ENCODE data around the gene MPND.

DNA sequence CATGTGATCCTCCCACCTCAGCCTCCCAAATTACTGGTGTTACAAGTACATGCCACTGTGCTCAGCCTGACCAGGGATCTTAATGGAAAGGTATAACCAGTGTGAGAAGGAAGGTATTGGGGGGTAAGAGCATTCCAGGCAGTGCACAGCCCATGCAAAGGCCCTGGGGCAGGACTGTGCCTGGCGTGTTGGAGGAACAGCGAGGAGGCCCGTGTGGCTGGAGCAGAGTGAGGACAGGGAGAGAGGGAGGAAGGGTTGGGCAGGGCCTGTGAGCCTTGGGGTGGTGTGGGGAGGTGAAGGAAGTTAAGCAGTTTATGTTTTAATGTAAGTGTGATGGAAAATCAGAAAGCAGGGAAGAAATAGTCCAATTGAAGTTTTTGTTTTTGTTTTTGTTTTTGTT, 42.8 kb upstream of the MPND start:
- TF ChIP-seq, protein P1, sequence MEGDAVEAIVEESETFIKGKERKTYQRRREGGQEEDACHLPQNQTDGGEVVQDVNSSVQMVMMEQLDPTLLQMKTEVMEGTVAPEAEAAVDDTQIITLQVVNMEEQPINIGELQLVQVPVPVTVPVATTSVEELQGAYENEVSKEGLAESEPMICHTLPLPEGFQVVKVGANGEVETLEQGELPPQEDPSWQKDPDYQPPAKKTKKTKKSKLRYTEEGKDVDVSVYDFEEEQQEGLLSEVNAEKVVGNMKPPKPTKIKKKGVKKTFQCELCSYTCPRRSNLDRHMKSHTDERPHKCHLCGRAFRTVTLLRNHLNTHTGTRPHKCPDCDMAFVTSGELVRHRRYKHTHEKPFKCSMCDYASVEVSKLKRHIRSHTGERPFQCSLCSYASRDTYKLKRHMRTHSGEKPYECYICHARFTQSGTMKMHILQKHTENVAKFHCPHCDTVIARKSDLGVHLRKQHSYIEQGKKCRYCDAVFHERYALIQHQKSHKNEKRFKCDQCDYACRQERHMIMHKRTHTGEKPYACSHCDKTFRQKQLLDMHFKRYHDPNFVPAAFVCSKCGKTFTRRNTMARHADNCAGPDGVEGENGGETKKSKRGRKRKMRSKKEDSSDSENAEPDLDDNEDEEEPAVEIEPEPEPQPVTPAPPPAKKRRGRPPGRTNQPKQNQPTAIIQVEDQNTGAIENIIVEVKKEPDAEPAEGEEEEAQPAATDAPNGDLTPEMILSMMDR (IDR thresholded peaks at IDR 0.05), result no peak
- TF ChIP-seq, protein P2, sequence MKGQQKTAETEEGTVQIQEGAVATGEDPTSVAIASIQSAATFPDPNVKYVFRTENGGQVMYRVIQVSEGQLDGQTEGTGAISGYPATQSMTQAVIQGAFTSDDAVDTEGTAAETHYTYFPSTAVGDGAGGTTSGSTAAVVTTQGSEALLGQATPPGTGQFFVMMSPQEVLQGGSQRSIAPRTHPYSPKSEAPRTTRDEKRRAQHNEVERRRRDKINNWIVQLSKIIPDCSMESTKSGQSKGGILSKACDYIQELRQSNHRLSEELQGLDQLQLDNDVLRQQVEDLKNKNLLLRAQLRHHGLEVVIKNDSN (IDR thresholded peaks at IDR 0.05; ENCODE audit: borderline replicate concordance, low read depth), result no peak
- no peak for TF ChIP-seq SIN3A (IDR thresholded peaks at IDR 0.05; ENCODE audit: borderline replicate concordance, low read depth, low read length)
- TF ChIP-seq, protein P3, sequence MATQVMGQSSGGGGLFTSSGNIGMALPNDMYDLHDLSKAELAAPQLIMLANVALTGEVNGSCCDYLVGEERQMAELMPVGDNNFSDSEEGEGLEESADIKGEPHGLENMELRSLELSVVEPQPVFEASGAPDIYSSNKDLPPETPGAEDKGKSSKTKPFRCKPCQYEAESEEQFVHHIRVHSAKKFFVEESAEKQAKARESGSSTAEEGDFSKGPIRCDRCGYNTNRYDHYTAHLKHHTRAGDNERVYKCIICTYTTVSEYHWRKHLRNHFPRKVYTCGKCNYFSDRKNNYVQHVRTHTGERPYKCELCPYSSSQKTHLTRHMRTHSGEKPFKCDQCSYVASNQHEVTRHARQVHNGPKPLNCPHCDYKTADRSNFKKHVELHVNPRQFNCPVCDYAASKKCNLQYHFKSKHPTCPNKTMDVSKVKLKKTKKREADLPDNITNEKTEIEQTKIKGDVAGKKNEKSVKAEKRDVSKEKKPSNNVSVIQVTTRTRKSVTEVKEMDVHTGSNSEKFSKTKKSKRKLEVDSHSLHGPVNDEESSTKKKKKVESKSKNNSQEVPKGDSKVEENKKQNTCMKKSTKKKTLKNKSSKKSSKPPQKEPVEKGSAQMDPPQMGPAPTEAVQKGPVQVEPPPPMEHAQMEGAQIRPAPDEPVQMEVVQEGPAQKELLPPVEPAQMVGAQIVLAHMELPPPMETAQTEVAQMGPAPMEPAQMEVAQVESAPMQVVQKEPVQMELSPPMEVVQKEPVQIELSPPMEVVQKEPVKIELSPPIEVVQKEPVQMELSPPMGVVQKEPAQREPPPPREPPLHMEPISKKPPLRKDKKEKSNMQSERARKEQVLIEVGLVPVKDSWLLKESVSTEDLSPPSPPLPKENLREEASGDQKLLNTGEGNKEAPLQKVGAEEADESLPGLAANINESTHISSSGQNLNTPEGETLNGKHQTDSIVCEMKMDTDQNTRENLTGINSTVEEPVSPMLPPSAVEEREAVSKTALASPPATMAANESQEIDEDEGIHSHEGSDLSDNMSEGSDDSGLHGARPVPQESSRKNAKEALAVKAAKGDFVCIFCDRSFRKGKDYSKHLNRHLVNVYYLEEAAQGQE (IDR thresholded peaks at IDR 0.05; ENCODE audit: low read depth, low read length), result no peak
- TF ChIP-seq, protein P4, sequence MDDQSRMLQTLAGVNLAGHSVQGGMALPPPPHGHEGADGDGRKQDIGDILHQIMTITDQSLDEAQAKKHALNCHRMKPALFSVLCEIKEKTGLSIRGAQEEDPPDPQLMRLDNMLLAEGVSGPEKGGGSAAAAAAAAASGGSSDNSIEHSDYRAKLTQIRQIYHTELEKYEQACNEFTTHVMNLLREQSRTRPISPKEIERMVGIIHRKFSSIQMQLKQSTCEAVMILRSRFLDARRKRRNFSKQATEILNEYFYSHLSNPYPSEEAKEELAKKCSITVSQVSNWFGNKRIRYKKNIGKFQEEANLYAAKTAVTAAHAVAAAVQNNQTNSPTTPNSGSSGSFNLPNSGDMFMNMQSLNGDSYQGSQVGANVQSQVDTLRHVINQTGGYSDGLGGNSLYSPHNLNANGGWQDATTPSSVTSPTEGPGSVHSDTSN (IDR thresholded peaks at IDR 0.05), result no peak
